GM04504 (cell line): ENCODE data around the gene PRSS48.
A peak's percentile ranks its signal among the peaks of the same experiment; 100 is the strongest.
"Not testable (repeated sequence)": the region's sequence is repeated elsewhere in the genome, so short reads cannot be mapped to it uniquely, and the experiment has no call there.

Source experiments
- DNase-seq: peaks from one replicate; pipeline ENCODE4 v3.0.0-alpha.2; 2012; ENCODE audit warnings: low read depth

PRSS48 gene

DNA sequence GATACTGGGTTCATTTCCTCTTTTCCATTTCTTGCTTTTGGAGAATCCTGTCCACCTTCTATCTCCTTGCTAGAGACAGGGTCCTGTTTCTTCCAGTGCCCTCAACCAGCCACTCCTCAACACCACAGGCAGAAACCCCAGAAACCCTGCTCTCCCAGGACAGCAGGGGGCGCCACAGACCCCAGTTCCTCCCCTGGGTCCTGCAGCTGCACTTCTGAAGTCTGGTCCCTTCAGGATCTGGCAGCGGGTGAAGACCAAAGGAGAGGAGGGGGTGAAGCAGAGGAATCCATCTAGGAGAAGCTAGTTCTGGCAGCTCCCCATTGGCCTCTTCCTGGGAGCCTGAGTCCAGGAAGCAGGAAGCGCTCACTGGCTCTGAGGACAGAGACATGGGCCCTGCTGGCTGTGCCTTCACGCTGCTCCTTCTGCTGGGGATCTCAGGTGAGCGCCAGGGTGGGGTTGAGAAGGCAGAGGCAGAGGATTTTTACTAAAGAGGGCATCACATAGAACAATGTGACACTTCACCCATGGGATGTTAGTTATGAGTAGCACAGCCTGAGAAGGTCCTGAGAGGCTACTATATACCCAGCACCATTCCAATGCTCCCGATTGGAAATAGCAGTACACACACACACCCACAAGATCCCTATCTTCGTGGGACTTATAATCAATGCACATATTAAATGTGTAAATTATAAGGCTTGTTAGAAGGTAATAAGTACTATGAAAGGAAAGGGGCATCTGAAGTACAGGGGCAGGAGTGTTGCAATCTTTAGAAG, at the start of gene PRSS48:
Gene PRSS48, plus strand, starts transcription at position 375 of the 776 bp plus-strand sequence. Its CDS starts 12 bp downstream, at position 387.
- DNase-seq: peak; percentile 28

DNA sequence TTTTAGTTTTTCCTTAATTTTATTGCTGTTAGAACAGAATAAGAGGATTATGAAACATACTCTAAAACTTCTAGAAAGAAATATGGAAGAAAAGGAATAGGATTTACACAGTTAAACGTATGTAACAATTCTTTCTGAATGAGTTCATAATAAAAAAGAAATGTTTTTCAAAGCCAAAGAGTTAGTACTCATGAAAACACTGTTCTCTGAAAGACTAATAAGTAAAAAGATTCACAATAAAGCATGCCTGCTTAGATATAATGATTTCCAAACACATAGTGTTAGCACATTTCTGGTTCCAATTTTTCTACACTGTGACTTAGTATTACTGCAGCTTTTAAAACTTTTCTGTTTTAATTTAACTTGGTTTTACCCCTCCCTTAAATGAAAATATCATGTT, 49.8 kb upstream of the PRSS48 start:
- DNase-seq: no peak

DNA sequence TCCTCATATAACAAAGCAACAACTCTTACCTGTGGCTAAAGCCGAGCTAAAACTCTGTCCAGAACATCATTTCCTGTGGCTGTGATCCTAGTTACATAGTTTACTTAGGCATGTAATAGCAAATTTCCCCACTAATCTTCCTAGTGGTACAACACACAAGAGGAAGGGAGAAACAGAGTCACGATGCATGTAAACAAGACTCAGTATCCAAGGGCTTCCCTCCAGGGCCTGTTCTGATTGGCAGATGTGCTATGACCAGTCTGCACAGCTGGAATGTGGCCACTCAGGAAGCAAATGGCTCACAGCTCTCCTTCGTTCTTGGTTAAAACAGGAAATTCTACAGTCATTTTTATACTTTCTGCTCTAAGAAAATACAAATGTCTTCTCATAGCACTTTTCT, 49.2 kb upstream of the PRSS48 start:
- DNase-seq: peak; percentile 60

GRCh38 chr4:151228189-151229119, 48.5 kb upstream of the PRSS48 start:
- no peak for DNase-seq

- DNase-seq: no peak
Observed at GRCh38 chr4:151231915-151232595, 44.9 kb upstream of the PRSS48 start.

GRCh38 chr4:151233600-151233999, 43.4 kb upstream of the PRSS48 start:
- DNase-seq: no peak

DNA sequence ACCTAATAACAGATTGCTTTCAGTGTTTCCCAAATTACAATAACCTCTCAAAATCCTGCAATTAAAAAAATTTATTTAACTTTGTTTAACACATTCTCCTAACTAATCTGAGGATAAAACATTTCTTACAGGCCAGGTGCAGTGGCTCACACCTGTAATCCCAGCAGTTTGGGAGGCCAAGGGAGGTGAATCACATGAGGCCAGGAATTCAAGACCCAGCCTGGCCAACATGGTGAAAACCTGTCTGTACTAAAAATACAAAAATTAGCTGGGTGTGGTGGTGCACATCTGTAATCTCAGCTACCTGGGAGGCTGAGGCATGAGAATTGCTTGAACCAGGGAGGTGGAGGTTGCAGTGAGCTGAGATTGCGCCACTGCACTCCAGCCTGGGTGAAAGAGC, 41.6 kb upstream of the PRSS48 start:
- not testable (repeated sequence) for DNase-seq

DNA sequence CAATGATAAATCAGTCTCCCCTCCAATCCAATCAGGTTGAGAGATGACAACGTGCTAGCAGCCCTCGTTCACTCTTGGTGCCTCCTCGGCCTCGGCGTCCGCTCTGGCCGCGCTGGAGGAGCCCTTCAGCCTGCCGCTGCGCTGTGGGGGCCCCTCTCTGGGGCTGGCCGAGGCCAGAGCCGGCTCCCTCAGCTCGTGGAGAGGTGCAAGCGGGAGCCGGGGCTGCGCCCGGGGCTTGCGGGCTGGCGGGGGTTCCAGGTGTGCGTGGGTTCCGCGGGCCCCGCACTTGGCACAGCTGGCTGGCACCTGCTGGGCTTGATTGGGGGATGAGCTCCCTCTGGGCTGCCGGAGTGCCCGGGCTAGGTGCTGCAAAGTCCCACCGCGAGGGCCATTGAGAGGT, 40.9 kb upstream of the PRSS48 start:
- no peak for DNase-seq

DNA sequence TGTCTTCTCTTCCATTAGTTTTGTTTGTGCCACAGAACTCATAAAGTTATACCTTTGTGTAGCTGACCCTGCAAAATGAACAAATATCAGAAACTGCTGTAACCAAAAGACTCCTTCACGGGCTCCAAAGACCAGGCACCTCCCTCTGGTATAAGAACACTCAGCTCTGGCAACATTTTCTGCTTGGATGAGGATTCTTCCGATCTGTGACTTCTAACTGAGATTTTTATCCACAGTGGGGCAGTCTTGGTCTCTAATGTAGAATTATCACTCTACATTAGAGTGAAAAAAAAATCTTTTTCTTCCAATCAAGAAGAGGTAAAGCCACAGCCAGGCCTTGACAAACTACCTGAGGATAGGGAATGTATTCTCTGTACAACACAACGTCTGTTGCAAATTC, 38.5 kb upstream of the PRSS48 start:
- no peak for DNase-seq

GRCh38 chr4:151239608-151240007, 37.4 kb upstream of the PRSS48 start:
- no peak for DNase-seq

GRCh38 chr4:151242305-151242704, 34.7 kb upstream of the PRSS48 start:
- no peak for DNase-seq

- no peak for DNase-seq
Observed at GRCh38 chr4:151246742-151247141, 30.2 kb upstream of the PRSS48 start.

DNA sequence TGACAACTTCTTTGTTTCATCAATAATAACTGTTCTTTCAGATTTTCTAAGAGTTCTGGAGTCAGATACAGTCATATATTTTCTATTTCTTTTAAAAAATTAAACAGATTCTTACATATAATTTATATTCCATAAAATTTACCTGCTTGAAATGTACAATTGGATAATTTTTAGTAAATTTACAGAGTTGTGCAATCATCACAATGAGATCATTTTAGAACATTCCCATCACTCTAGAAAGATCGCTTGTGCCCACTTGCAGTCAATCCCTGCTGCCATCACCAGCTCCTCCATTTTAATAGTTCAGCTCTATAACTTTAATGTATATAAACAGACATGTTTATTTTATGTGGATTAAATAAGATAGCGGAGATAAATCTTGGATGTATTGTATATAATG, 29.6 kb upstream of the PRSS48 start:
- no peak for DNase-seq

DNA sequence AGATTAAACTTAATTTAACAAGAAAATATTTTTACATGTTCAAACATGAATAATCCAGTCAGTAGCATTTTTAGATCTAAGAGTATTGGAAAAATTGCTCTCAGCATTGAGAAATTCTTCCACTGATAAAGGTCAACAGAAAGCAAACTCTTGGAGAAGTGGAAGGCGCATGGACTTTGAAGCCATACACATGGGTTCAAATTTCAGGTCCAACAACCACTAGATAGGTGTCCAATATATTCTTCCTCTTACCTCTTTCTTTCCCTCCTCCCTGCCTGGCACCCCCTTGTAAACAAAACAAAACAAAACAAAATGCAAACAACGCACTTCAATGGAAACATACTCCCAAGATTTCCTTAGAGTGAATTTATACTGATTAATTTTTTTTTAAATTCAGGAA, 28.4 kb upstream of the PRSS48 start:
- no peak for DNase-seq

- DNase-seq: no peak
Observed at GRCh38 chr4:151250706-151251105, 26.3 kb upstream of the PRSS48 start.

DNA sequence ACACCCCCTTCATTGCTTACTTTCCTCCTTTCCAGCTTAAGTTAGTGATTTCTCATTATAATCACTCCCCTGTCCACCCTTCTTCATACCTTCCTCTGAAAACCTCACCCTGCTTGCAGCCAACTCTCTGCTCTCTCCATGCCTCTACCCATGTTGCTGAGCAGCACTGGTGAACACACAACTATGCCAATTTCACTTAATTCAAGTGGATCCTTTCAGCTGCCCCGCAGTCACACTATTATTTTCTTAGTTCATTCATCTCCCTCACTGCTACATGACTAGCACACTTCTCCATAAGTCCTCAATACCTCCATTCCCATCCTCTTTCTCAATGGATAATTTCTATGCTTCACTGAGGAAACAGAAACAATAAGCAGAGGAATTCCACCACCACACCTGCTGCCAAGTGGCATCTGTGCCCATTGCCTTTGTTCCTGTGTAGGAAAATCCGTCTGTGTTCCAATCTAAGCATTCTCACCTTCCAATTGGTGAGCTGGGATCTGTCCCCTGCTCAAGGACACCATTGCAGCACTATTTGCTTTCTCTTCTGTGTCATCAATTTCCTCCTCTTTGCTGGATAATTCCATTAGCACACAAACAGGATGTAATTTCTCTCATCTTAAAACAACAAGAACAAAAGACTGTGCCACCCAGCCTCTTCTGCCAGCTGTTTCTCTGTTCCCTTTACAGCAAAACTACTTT, 25.2 kb upstream of the PRSS48 start:
- DNase-seq: no peak

GRCh38 chr4:151255226-151255625, 21.7 kb upstream of the PRSS48 start:
- not testable (repeated sequence) for DNase-seq

DNA sequence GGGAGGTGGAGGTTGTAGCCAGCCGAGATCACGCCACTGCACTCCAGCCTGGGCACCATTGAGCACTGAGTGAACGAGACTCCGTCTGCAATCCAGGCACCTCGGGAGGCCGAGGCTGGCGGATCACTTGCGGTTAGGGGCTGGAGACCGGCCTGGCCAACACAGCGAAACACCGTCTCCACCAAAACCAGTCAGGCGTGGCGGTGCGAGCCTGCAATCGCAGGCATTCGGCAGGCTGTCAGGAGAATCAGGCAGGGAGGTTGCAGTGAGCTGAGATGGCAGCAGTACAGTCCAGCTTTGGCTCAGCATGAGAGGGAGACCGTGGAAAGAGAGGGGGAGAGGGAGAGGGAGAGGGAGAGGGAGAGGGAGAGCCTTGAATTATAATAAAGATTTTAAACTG, 21.3 kb upstream of the PRSS48 start:
- DNase-seq: not testable (repeated sequence)

DNA sequence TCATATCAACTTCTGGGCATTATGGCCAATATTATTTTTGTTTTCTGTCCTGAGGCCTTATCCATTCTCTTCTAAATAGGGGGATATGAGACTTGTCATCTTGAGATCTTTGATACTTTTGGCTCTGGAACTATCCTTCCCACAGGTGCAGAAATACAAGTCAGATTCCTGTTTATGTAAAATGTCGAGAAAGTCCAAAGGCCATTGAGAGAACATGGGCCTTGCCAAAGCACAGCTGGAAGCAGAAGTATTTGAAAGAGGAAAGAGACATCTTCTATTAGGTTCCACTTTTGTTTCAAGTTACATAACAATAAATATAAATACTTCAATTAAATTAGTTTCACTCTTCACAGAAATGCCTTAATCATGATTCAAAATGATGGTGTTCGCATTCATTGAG, 20.8 kb upstream of the PRSS48 start:
- no peak for DNase-seq

DNA sequence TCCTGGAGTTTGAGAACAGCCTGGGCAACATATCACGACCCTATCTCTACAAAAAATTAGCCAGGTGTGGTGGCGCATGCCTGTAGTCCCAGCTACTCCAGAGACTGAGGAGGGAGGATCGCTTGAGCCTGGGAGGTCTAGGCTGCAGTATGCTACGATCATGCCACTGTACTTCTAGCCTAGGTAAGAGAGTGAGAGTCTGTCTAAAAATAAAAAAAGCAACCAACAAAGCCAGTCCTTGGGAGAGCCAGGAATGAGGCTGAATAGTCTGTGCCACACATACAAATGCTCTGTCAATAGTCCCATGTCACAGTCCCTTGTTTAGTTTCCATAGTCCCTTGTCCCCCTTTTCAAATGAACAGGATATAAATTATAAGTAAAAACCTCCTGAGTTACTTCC, 19.3 kb upstream of the PRSS48 start:
- DNase-seq: no peak

- no peak for DNase-seq
Observed at GRCh38 chr4:151259752-151260151, 17.2 kb upstream of the PRSS48 start.

DNA sequence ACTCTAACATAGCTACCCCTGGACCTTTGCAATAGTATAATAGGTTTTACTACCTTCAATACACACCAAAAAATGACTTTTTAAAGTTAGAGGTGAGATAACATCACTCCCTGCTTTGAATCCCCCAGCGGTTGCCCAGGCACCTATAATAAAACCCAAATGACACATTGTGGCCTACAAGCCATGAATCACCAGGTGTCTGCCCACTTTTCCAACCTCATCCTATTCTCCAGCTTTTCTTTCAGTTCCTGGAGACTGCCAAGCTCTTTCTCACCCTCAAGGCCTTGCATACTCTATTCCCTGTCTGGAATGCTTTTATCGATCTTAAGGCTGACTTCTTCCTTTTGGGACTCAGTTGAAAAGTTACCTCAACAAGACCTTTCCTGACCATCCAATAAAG, 16.4 kb upstream of the PRSS48 start:
- no peak for DNase-seq
